Measurements from ENCODE around the gene ZNF655. TPM values are rescaled to one million over a fixed set of nuclear protein-coding genes. Genes with fewer than 3 reads are reported as not detected.

Gene ZNF655
- polyA plus RNA-seq, 3 donors = 61.6 to 151 (median 62.2) TPM

- no peak overlapping the region for H2AFZ ChIP-seq (ENCODE audit: insufficient read depth, low read depth, low read length, poor library complexity, severe bottlenecking)
- Mint-ChIP-seq H3K9me3 (no peaks in the 10 kb centered on the region), H3K27ac (peak overlapping the region in 1 of 7 donors; percentile 69), H3K36me3 (peaks cover 96% of the 10 kb centered on the region in 2 donors), H3K27me3 (ENCODE audit: low read depth in 3 of 3) (peaks cover 0 to 7% (median 2%) of the 10 kb centered on the region in 3 donors), H3K4me1 (peaks cover 9% of the 10 kb centered on the region), H3K4me3 (no peak overlapping the region)
- H3K27me3 ChIP-seq (ENCODE audit: control insufficient read depth in 2 of 2, insufficient read depth in 2 of 2, low read length in 2 of 2) = no peaks in the 10 kb centered on the region
- H3K9ac ChIP-seq (ENCODE audit: insufficient read depth, low read length, poor library complexity, severe bottlenecking) = no peak overlapping the region
- intact Hi-C loops (cut with micrococcal nuclease) = no loop called here
- H3K4me2 ChIP-seq (replicated peaks; ENCODE audit: extremely low read depth, low read length, poor library complexity, severe bottlenecking) = no peak overlapping the region
- H3K27ac ChIP-seq (ENCODE audit: low read depth in 1 of 2, low read length in 2 of 2) = no peak overlapping the region
- peaks cover 5% of the 10 kb centered on the region for H3K79me2 ChIP-seq (ENCODE audit: insufficient read depth, low read length)
- no peak for DNase-seq
- H3K4me3 ChIP-seq (replicated peaks in 1 of 3; ENCODE audit: low read depth in 2 of 3, low read length in 3 of 3) = no peak overlapping the region
- H3K36me3 ChIP-seq (replicated peaks in 1 of 2; ENCODE audit: control insufficient read depth in 1 of 2, insufficient read depth in 2 of 2, low read length in 2 of 2) = peaks cover 95 to 100% of the 10 kb centered on the region in 2 donors
- TF ChIP-seq CTCF (IDR thresholded peaks at IDR 0.05) = no peak
- H3K4me1 ChIP-seq (ENCODE audit: control insufficient read depth in 1 of 2, insufficient read depth in 2 of 2, low read length in 2 of 2) = no peaks in the 10 kb centered on the region
- H4K20me1 ChIP-seq (ENCODE audit: insufficient read depth, low read length) = peaks cover 12% of the 10 kb centered on the region
- H3K9me3 ChIP-seq (replicated peaks in 1 of 2; ENCODE audit: control insufficient read depth in 1 of 2, insufficient read depth in 1 of 2, low read length in 2 of 2) = no peaks in the 10 kb centered on the region
- WGBS (ENCODE audit: insufficient coverage) = 99% methylated on average over 9 of the region's 9 CpGs
These were observed 65.4 kb downstream of the ZNF655 start for GRCh38 chr7:99623702-99624447.

- H3K4me2 ChIP-seq (replicated peaks; ENCODE audit: extremely low read depth, low read length, poor library complexity, severe bottlenecking) = no peak overlapping the region
- DNase-seq = no peak
- H3K27ac Mint-ChIP-seq = peak overlapping the region in 2 of 7 donors; percentile 38 to 78
- H4K20me1 ChIP-seq (ENCODE audit: insufficient read depth, low read length) = peaks cover 12% of the 10 kb centered on the region
- H3K4me1 Mint-ChIP-seq = peaks cover 9% of the 10 kb centered on the region
- no peak overlapping the region for H3K9ac ChIP-seq (ENCODE audit: insufficient read depth, low read length, poor library complexity, severe bottlenecking)
- TF ChIP-seq CTCF (IDR thresholded peaks at IDR 0.05) = no peak
- no peak overlapping the region for H3K4me3 ChIP-seq (replicated peaks in 1 of 3; ENCODE audit: low read depth in 2 of 3, low read length in 3 of 3)
- H3K9me3 Mint-ChIP-seq = no peaks in the 10 kb centered on the region
- H3K79me2 ChIP-seq (ENCODE audit: insufficient read depth, low read length) = peaks cover 5% of the 10 kb centered on the region
- no peak overlapping the region for H3K4me3 Mint-ChIP-seq
- H3K4me1 ChIP-seq (ENCODE audit: control insufficient read depth in 1 of 2, insufficient read depth in 2 of 2, low read length in 2 of 2) = no peaks in the 10 kb centered on the region
- no peak overlapping the region for H2AFZ ChIP-seq (ENCODE audit: insufficient read depth, low read depth, low read length, poor library complexity, severe bottlenecking)
- no peaks in the 10 kb centered on the region for H3K9me3 ChIP-seq (replicated peaks in 1 of 2; ENCODE audit: control insufficient read depth in 1 of 2, insufficient read depth in 1 of 2, low read length in 2 of 2)
- peaks cover 96 to 100% of the 10 kb centered on the region in 2 donors for H3K36me3 ChIP-seq (replicated peaks in 1 of 2; ENCODE audit: control insufficient read depth in 1 of 2, insufficient read depth in 2 of 2, low read length in 2 of 2)
- WGBS (ENCODE audit: insufficient coverage) = 58% methylated on average over 16 of the region's 16 CpGs
- intact Hi-C loops (cut with micrococcal nuclease) = no loop called here
- H3K27me3 ChIP-seq (ENCODE audit: control insufficient read depth in 2 of 2, insufficient read depth in 2 of 2, low read length in 2 of 2) = no peaks in the 10 kb centered on the region
- H3K27ac ChIP-seq (ENCODE audit: low read depth in 1 of 2, low read length in 2 of 2) = no peak overlapping the region
- peaks cover 96% of the 10 kb centered on the region in 2 donors for H3K36me3 Mint-ChIP-seq
- H3K27me3 Mint-ChIP-seq (ENCODE audit: low read depth in 3 of 3) = peaks cover 0 to 7% (median 2%) of the 10 kb centered on the region in 3 donors
These were observed 66.0 kb downstream of the ZNF655 start for GRCh38 chr7:99624484-99624883.

All from CD14-positive monocyte (primary cell).